H9 (cell line): Measurements from ENCODE around the gene CCT3. TPM values are rescaled to one million over a fixed set of nuclear protein-coding genes. Genes with fewer than 3 reads are reported as not detected.

Experiments
- DNase-seq: peaks from one replicate; pipeline ENCODE4 v3.0.0-alpha.2; 2017
- H2AFZ ChIP-seq: one replicate; pipeline ENCODE4 v1.6.1; 2013; ENCODE audit warnings: mild to moderate bottlenecking, low read length, control low read depth, moderate library complexity
- H2AK5ac ChIP-seq: 2 replicates; pipeline ENCODE4 v1.6.1; 2013; ENCODE audit warnings: low read length, control low read depth, mixed read lengths; ENCODE audit not compliant: insufficient read length
- H2BK120ac ChIP-seq: one replicate; pipeline ENCODE4 v1.6.1; 2013; ENCODE audit warnings: low read depth, mild to moderate bottlenecking, low read length, control low read depth, inconsistent platforms; ENCODE audit not compliant: poor library complexity, severe bottlenecking
- H2BK12ac ChIP-seq: 2 replicates; pipeline ENCODE4 v1.6.1; 2013; ENCODE audit warnings: low read length, control low read depth, mixed read lengths, low read depth; ENCODE audit not compliant: insufficient read length
- H2BK15ac ChIP-seq: 2 replicates; pipeline ENCODE4 v1.6.1; 2013; ENCODE audit warnings: low read depth, low read length, control low read depth
- H2BK20ac ChIP-seq: one replicate; pipeline ENCODE4 v1.6.1; 2013; ENCODE audit warnings: low read depth, mild to moderate bottlenecking, low read length, control low read depth, inconsistent platforms; ENCODE audit not compliant: poor library complexity, severe bottlenecking
- H2BK5ac ChIP-seq: 2 replicates; pipeline ENCODE4 v1.6.1; 2013; ENCODE audit warnings: low read length, control low read depth, mixed read lengths; ENCODE audit not compliant: insufficient read length
- H3K14ac ChIP-seq: 2 replicates; pipeline ENCODE4 v1.6.1; 2013; ENCODE audit warnings: low read length, control low read depth; ENCODE audit not compliant: insufficient read depth
- H3K18ac ChIP-seq: 2 replicates; pipeline ENCODE4 v1.6.1; 2013; ENCODE audit warnings: low read depth, mild to moderate bottlenecking, mixed read lengths, low read length, control low read depth; ENCODE audit not compliant: insufficient read length
- H3K23ac ChIP-seq: 2 replicates; pipeline ENCODE4 v1.6.1; 2013; ENCODE audit warnings: low read length, control low read depth, mixed read lengths, low read depth; ENCODE audit not compliant: insufficient read length
- H3K23me2 ChIP-seq: 2 replicates; pipeline ENCODE4 v1.6.1; 2013; ENCODE audit warnings: low read depth, mild to moderate bottlenecking, mixed read lengths, low read length, control low read depth; ENCODE audit not compliant: insufficient read length, poor library complexity, severe bottlenecking
- H3K27ac ChIP-seq: 2 replicates; pipeline ENCODE4 v1.5.1; 2013; ENCODE audit warnings: low read length, control low read depth, mixed read lengths, low read depth; ENCODE audit not compliant: insufficient read length
- H3K27me3 ChIP-seq: 2 replicates; pipeline ENCODE4 v1.6.1; 2013; ENCODE audit warnings: low read length, control low read depth, inconsistent platforms; ENCODE audit not compliant: insufficient read depth
- H3K4ac ChIP-seq: 2 replicates; pipeline ENCODE4 v1.6.1; 2013; ENCODE audit warnings: low read depth, mild to moderate bottlenecking, control low read depth, inconsistent platforms, low read length, moderate library complexity
- H3K4me1 ChIP-seq: 2 replicates; pipeline ENCODE4 v1.6.1; 2013; ENCODE audit warnings: low read length, control low read depth, inconsistent platforms; ENCODE audit not compliant: insufficient read depth
- H3K4me2 ChIP-seq: 2 replicates; pipeline ENCODE4 v1.6.1; 2013; ENCODE audit warnings: low read length, control low read depth, mixed read lengths; ENCODE audit not compliant: insufficient read length, insufficient read depth
- H3K56ac ChIP-seq: 2 replicates; pipeline ENCODE4 v1.6.1; 2013; ENCODE audit warnings: low read depth, mild to moderate bottlenecking, mixed read lengths, low read length, control low read depth; ENCODE audit not compliant: insufficient read length
- H3K79me1 ChIP-seq: 2 replicates; pipeline ENCODE4 v1.6.1; 2013; ENCODE audit warnings: low read depth, mild to moderate bottlenecking, moderate library complexity, low read length, control low read depth, inconsistent platforms; ENCODE audit not compliant: insufficient read depth, poor library complexity, severe bottlenecking
- H3K79me2 ChIP-seq: 2 replicates; pipeline ENCODE4 v1.6.1; 2013; ENCODE audit warnings: low read length, control low read depth, inconsistent platforms; ENCODE audit not compliant: insufficient read depth
- H3K9ac ChIP-seq: 2 replicates; pipeline ENCODE4 v1.6.1; 2013; ENCODE audit warnings: low read length, control low read depth, mixed read lengths; ENCODE audit not compliant: insufficient read length; ENCODE audit errors: extremely low read depth
- H3K9me3 ChIP-seq: one replicate; pipeline ENCODE4 v1.6.1; 2013; ENCODE audit warnings: low read depth, low read length, inconsistent platforms; ENCODE audit not compliant: control insufficient read depth
- H3T11ph ChIP-seq: one replicate; pipeline ENCODE4 v1.6.1; 2013; ENCODE audit warnings: mild to moderate bottlenecking, low read length, control low read depth, inconsistent platforms
- H4K20me1 ChIP-seq: one replicate; pipeline ENCODE4 v1.6.1; 2013; ENCODE audit not compliant: control insufficient read depth, insufficient read length, insufficient read depth
- H4K5ac ChIP-seq: 2 replicates; pipeline ENCODE4 v1.6.1; 2013; ENCODE audit warnings: low read depth, mild to moderate bottlenecking, mixed read lengths, low read length, control low read depth; ENCODE audit not compliant: insufficient read length
- H4K8ac ChIP-seq: replicated peaks from 2 replicates; pipeline ENCODE4 v1.6.1; 2013; ENCODE audit warnings: low read length, control low read depth, mixed read lengths, low read depth; ENCODE audit not compliant: insufficient read length
- H4K91ac ChIP-seq: 2 replicates; pipeline ENCODE4 v1.6.1; 2013; ENCODE audit warnings: low read depth, mild to moderate bottlenecking, moderate library complexity, mixed read lengths, low read length, control low read depth; ENCODE audit not compliant: insufficient read length
- H3K27ac Mint-ChIP-seq, 3 experiments: 2 replicates in 2 of 3; 3 replicates in 1 of 3; pipeline ENCODE4 v1.8.0; 2020 to 2021; ENCODE audit warnings: mixed read lengths in 3 of 3, mild to moderate bottlenecking in 1 of 3, moderate library complexity in 1 of 3
- H3K27me3 Mint-ChIP-seq: 2 replicates; pipeline ENCODE4 v1.8.0; 2021; ENCODE audit warnings: low read depth, mild to moderate bottlenecking, moderate library complexity, mixed read lengths
- H3K36me3 Mint-ChIP-seq, 3 experiments: 2 replicates in 2 of 3; 3 replicates in 1 of 3; pipeline ENCODE4 v1.8.0; 2020 to 2021; ENCODE audit warnings: low read depth in 3 of 3, mixed read lengths in 3 of 3; ENCODE audit not compliant: insufficient read depth in 1 of 3
- H3K4me1 Mint-ChIP-seq, 2 experiments: 2 replicates each; pipeline ENCODE4 v1.8.0; 2020; ENCODE audit warnings: mixed read lengths in 2 of 2
- H3K4me3 Mint-ChIP-seq, 2 experiments: 2 replicates in 1 of 2; 3 replicates in 1 of 2; pipeline ENCODE4 v1.8.0; 2020 to 2021; ENCODE audit warnings: mild to moderate bottlenecking in 2 of 2, mixed read lengths in 2 of 2, moderate library complexity in 1 of 2
- H3K9me3 Mint-ChIP-seq, 2 experiments: 2 replicates in 1 of 2; 3 replicates in 1 of 2; pipeline ENCODE4 v1.8.0; 2020; ENCODE audit warnings: mild to moderate bottlenecking in 2 of 2, mixed read lengths in 2 of 2, moderate library complexity in 1 of 2
- CTCF ChIP-seq: fragments of 200-600 bp; sonication (generic); conservative IDR thresholded peaks from 3 replicates; pipeline ENCODE4 v1.8.0; 2021; ENCODE audit warnings: antibody characterized with exemption, mild to moderate bottlenecking
- WGBS: extraction: QIAGEN DNeasy Blood & Tissue Kit; methylation state at CpG from one replicate; pipeline ENCODE4 v1.1.7; 2013; ENCODE audit warnings: missing lambda C conversion rate, low lambda C conversion rate, mixed read lengths; ENCODE audit not compliant: insufficient read length; ENCODE audit errors: extremely low coverage; 5-methylcytosine and 5-hydroxymethylcytosine counted together
- total RNA-seq: library from RNA; stranded (reverse); gene quantifications from 2 replicates; pipeline ENCODE4 v1.2.1, GENCODE V29; 2021

The CCT3 gene
- total RNA-seq, 1 experiment from 2014 or later, result 524 TPM

- Histone ChIP-seq H4K20me1 (no peaks in the 10 kb centered on the region), H3K27me3 (no peaks in the 10 kb centered on the region; the same call in 1 of the 2 replicates), H3K56ac (no peak overlapping the region), H2BK20ac (no peak overlapping the region), H2BK12ac (no peak overlapping the region), H3K23me2 (peaks cover 12% of the 10 kb centered on the region), H3K4ac (no peak overlapping the region), H3K18ac (no peak overlapping the region), H3K27ac (no peak overlapping the region), H3K23ac (no peak overlapping the region), H2AFZ (no peak overlapping the region), H4K5ac (no peak overlapping the region), H3K79me2 (peaks cover 11% of the 10 kb centered on the region), H3K14ac (no peak overlapping the region), H3K4me1 (no peaks in the 10 kb centered on the region), H4K91ac (no peak overlapping the region), H3K9me3 (no peaks in the 10 kb centered on the region), H3K9ac (no peak overlapping the region), H3K4me2 (no peak overlapping the region), H2AK5ac (no peak overlapping the region), H2BK5ac (no peak overlapping the region), H3K79me1 (no peaks in the 10 kb centered on the region), H4K8ac (no peak overlapping the region), H3T11ph (no peak overlapping the region), H2BK15ac (no peak overlapping the region), H2BK120ac (no peak overlapping the region)
- TF ChIP-seq CTCF, result no peak
- 0 out of 7 replicates have a peak, but pooled peaks cover 0 to 5% (median 0%) of the 10 kb centered on the region in 3 experiments for H3K36me3 Mint-ChIP-seq
- no peak overlapping the region for H3K4me3 Mint-ChIP-seq
- no peak for DNase-seq
- no peaks in the 10 kb centered on the region for H3K9me3 Mint-ChIP-seq
- no CpG with 5 or more reads among the region's 8 CpGs for WGBS
- H3K4me1 Mint-ChIP-seq, result peaks cover 23 to 29% of the 10 kb centered on the region in 2 experiments
- no peaks in the 10 kb centered on the region; the same call in 1 of the 2 replicates for H3K27me3 Mint-ChIP-seq
- H3K27ac Mint-ChIP-seq, result 0 out of 7 replicates have a peak overlapping the region, but pooled peaks of 1 of the 3 experiments have one; percentile 29
These were observed 52.0 kb downstream of the CCT3 start for GRCh38 chr1:156286061-156286460.
